OCI-LY7 (cell line): ENCODE results near the gene HDAC10. TPM values are rescaled to one million over a fixed set of nuclear protein-coding genes. Genes with fewer than 3 reads are reported as not detected.
A peak's percentile ranks its signal among the peaks of the same experiment; 100 is the strongest.

Experiments used
- BruUV-seq: library from RNA; stranded (reverse); fragments of 400-500 nt; replicated peaks from 2 replicates; lab custom pipeline; 2021; lab: Mats Ljungman, UMichigan
- CTCF ChIA-PET: fragments of 300-600 bp; sonication (Branson Sonifier 250); formaldehyde crosslinking; loops from one replicate; lab custom pipeline; 2022; ENCODE audit warnings: antibody characterized with exemption; ENCODE audit not compliant: unreplicated experiment; lab: Charles Lee
- POLR2A ChIA-PET: fragments of 300-600 bp; sonication (Branson Sonifier 250); formaldehyde crosslinking; loops from one replicate; lab custom pipeline; 2022; ENCODE audit warnings: antibody characterized with exemption; lab: Charles Lee
- DNase-seq: peaks from one replicate; pipeline ENCODE4 v3.0.0-alpha.2; 2015; ENCODE audit warnings: low spot score
- H2AFZ ChIP-seq: fragments of 200-600 bp; sonication (generic), shearing (Covaris generic); 2 replicates; pipeline ENCODE4 v1.6.1; 2014; ENCODE audit warnings: mild to moderate bottlenecking, antibody characterized with exemption, low read length, moderate library complexity
- H3K27ac ChIP-seq: fragments of 200-600 bp; sonication (generic); 2 replicates; pipeline ENCODE4 v1.5.1; 2014; ENCODE audit warnings: mixed run types, low read depth, mild to moderate bottlenecking, moderate library complexity, low read length, inconsistent platforms; ENCODE audit not compliant: poor library complexity, severe bottlenecking
- H3K36me3 ChIP-seq: fragments of 200-600 bp; sonication (generic); 2 replicates; pipeline ENCODE4 v1.6.1; 2014; ENCODE audit warnings: mild to moderate bottlenecking, antibody characterized with exemption, low read length, moderate library complexity, mixed read lengths; ENCODE audit not compliant: insufficient read depth
- H3K4me1 ChIP-seq: fragments of 200-600 bp; sonication (generic); 2 replicates; pipeline ENCODE4 v1.5.1; 2014; ENCODE audit warnings: mild to moderate bottlenecking, low read length; ENCODE audit not compliant: insufficient read depth, poor library complexity, severe bottlenecking
- H3K4me2 ChIP-seq: fragments of 200-600 bp; sonication (generic); 2 replicates; pipeline ENCODE4 v1.6.1; 2014; ENCODE audit warnings: mild to moderate bottlenecking, low read length
- H3K4me3 ChIP-seq: fragments of 200-600 bp; sonication (generic); 2 replicates; pipeline ENCODE4 v1.5.1; 2014; ENCODE audit warnings: mild to moderate bottlenecking, low read depth, low read length; ENCODE audit not compliant: poor library complexity, severe bottlenecking
- H3K79me2 ChIP-seq: fragments of 200-600 bp; sonication (generic); 2 replicates; pipeline ENCODE4 v1.6.1; 2016; ENCODE audit warnings: low read depth, mild to moderate bottlenecking, low read length, moderate library complexity, mixed read lengths; ENCODE audit not compliant: insufficient read depth
- H3K9me2 ChIP-seq: fragments of 200-600 bp; sonication (generic); 2 replicates; pipeline ENCODE4 v1.6.1; 2016; ENCODE audit warnings: mild to moderate bottlenecking, low read length, mixed read lengths; ENCODE audit not compliant: insufficient read depth
- H3K9me3 ChIP-seq: fragments of 200-600 bp; sonication (generic); 2 replicates; pipeline ENCODE4 v1.6.1; 2014; ENCODE audit warnings: mild to moderate bottlenecking, mixed run types, low read length, mixed read lengths
- H4K20me1 ChIP-seq: fragments of 200-600 bp; sonication (generic); 2 replicates; pipeline ENCODE4 v1.6.1; 2014; ENCODE audit warnings: mild to moderate bottlenecking, antibody characterized with exemption, low read length, moderate library complexity, mixed read lengths; ENCODE audit not compliant: insufficient read depth
- EZH2phosphoT487 ChIP-seq: fragments of 200-600 bp; sonication (generic); IDR thresholded peaks from 2 replicates; pipeline ENCODE4 v1.6.1; 2018; ENCODE audit warnings: low read depth, borderline replicate concordance, mild to moderate bottlenecking, mixed run types, antibody characterized with exemption, low read length, moderate library complexity, mixed read lengths
- intact Hi-C: fragments of 100-400 bp; cut with micrococcal nuclease; formaldehyde crosslinking; loops from one replicate; pipeline ENCODE4 v1.10.0; 2022; ENCODE audit not compliant: unreplicated experiment
- total RNA-seq, 2 experiments: library from RNA; depleted of rRNA in 1 of 2; stranded (reverse); fragments of >200 nt in 1 of 2; shearing (Covaris generic) in 1 of 2; gene quantifications; 2 replicates each; pipeline ENCODE4 v1.2.3, GENCODE V29; 2014 to 2022
- TF ChIP-seq, protein P1 (sequence below): fragments of 200-600 bp; sonication (generic); conservative IDR thresholded peaks from 2 replicates; pipeline ENCODE4 v1.5.1; 2014; ENCODE audit warnings: mild to moderate bottlenecking, antibody characterized with exemption, low read length, moderate library complexity, mixed read lengths

Gene HDAC10
- total RNA-seq, 2 experiments from 2014 or later = 49.4 to 74.9 TPM

GRCh38 chr22:50267591-50268390 lies 16.7 kb upstream of the HDAC10 start:
- Histone ChIP-seq H3K79me2 (no peaks in the 10 kb centered on the region), H3K4me2 (peak overlapping the region; percentile 94), H3K36me3 (no peaks in the 10 kb centered on the region), H3K27ac (no peak overlapping the region), H3K9me2 (no peaks in the 10 kb centered on the region), H3K4me1 (peaks cover 46% of the 10 kb centered on the region), H4K20me1 (no peaks in the 10 kb centered on the region), H2AFZ (no peak overlapping the region), H3K4me3 (peak overlapping the region; percentile 32), H3K9me3 (no peaks in the 10 kb centered on the region)
- ChIA-PET CTCF (no interaction called here), POLR2A (interaction anchor here (0.5 to 0.7 kb wide), 2 partner anchors 86 to 251 kb away, joined by 3 to 6 read pairs; no protein-coding TSS in a partner anchor)
- intact Hi-C loops = no loop called here
- BruUV-seq = no TSS peak
- TF ChIP-seq, protein P1, sequence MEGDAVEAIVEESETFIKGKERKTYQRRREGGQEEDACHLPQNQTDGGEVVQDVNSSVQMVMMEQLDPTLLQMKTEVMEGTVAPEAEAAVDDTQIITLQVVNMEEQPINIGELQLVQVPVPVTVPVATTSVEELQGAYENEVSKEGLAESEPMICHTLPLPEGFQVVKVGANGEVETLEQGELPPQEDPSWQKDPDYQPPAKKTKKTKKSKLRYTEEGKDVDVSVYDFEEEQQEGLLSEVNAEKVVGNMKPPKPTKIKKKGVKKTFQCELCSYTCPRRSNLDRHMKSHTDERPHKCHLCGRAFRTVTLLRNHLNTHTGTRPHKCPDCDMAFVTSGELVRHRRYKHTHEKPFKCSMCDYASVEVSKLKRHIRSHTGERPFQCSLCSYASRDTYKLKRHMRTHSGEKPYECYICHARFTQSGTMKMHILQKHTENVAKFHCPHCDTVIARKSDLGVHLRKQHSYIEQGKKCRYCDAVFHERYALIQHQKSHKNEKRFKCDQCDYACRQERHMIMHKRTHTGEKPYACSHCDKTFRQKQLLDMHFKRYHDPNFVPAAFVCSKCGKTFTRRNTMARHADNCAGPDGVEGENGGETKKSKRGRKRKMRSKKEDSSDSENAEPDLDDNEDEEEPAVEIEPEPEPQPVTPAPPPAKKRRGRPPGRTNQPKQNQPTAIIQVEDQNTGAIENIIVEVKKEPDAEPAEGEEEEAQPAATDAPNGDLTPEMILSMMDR = peak; percentile 46; the same call in 1 of the 2 replicates
- no peak for TF ChIP-seq EZH2phosphoT487
- peak; percentile 71 for DNase-seq

- Histone ChIP-seq H2AFZ (no peak overlapping the region), H3K36me3 (no peaks in the 10 kb centered on the region), H3K4me1 (peaks cover 54% of the 10 kb centered on the region), H3K9me3 (no peaks in the 10 kb centered on the region), H3K79me2 (no peaks in the 10 kb centered on the region), H4K20me1 (no peaks in the 10 kb centered on the region), H3K27ac (no peak overlapping the region), H3K4me2 (no peak overlapping the region), H3K4me3 (no peak overlapping the region), H3K9me2 (no peaks in the 10 kb centered on the region)
- ChIA-PET POLR2A (no interaction called here), CTCF (interaction anchor here (0.6 kb wide), 1 partner anchor 102 kb away, joined by 3 read pairs; no protein-coding TSS in a partner anchor)
- no peak for TF ChIP-seq EZH2phosphoT487
- TF ChIP-seq, protein P1 = no peak
- intact Hi-C loops = no loop called here
- no peak for DNase-seq
- BruUV-seq = no TSS peak
Observed at GRCh38 chr22:50266994-50267393, 15.9 kb upstream of the HDAC10 start.
